NCI-H82 treated with DMSO at 0.1 percent for 48 hours (cell line): ENCODE results near the gene CCL19.

ENCODE experiments used
- DNase-seq: peaks from one replicate; lab custom pipeline; 2025; ENCODE audit not compliant: unreplicated experiment; lab: John Stamatoyannopoulos, UW

Gene CCL19

DNA sequence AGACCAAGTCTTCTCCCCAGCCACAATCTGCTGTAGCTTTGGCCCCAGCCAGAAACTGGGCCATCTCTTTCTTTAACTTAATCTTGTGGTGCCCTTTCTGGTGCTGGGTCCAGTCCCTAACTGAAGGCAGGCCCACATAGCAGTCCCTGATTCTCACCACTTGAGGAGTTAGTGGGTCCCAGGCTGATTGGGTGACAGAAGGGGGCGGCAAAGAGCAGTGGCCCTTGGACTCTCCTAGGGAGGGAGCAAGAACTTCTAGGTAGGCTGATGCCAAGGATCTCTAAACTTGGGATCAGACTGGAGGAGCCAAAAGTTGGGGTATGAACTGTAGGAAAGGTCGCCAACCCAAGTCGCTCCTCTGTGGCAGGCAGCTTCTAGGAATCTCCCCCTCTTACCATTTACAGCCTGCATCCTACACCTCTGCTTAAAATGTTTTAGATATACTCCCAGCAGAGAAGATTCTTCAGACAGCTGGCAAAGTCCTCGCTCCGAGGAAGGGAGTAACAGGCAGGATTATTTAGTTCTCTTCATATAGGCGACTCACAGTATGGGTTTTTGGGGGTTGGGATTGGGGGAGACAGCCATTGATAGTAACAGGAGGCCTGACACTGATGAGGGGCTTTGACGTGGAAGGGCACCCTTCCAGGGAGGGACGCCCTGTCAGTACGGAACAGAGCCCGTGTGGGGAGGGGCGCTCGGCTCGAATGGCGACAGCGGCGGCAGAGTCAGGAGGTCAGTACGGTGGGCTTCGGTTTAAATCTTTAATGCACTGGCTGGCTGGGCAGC is 26.6 kb downstream of the CCL19 start:
- peak; percentile 44 for DNase-seq

DNA sequence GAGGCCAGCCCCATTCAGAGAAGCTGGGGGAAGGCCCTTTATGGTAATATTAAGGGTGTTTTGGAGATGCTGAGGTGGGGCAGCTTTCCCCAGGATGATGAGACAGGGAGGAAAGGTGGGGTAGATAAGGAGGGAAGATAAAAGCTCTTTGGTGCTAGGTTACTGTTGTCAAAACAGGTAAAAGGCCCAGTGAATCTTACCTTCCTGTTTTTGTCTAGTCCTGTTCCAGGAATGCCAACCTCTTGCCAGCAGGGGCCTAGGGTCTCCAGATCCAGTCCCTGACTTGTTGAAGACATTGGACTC is 27.8 kb downstream of the CCL19 start:
- DNase-seq = no peak

DNA sequence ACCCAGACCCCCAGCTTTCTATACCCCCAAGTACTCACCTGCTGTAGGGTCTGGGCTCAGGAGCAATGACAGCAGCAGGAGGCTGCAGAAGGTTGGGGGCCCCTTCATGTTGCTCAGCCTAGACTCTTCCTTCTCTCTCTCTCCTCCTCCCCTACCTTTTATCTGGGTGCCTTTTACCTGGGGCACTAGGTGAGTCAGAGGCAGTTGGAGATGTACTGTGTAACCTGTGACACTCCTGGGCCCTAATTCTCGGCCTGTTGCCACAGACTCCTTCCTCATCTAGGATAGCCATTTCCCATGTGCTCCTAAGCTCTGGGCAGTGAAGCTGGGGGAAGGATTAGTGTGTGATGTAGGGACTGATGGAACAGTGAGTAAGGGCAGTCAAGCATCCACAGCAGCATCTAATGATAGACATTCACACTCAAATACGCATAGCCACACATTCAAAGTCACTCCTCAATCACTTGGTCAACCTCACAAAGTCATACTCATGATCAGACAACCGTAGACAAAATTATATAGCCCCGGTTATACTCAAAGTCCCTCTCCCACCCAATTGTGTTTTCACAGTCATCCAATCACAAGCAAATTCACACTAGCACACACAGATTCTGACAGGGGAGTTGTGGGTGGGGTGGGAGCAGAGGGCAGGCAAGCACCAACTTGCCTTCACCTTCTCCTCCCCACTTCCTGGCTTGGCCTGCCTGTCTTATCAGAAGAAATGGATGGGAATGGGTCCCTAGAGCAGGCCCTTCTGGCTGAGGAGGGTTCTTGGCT is 28.4 kb downstream of the CCL19 start, which contains the start of gene CCL27:
Gene CCL27, minus strand, starts transcription at position 132 of the 777 bp plus-strand sequence. Its CDS starts 24 bp downstream, at position 108.
- no peak for DNase-seq

DNA sequence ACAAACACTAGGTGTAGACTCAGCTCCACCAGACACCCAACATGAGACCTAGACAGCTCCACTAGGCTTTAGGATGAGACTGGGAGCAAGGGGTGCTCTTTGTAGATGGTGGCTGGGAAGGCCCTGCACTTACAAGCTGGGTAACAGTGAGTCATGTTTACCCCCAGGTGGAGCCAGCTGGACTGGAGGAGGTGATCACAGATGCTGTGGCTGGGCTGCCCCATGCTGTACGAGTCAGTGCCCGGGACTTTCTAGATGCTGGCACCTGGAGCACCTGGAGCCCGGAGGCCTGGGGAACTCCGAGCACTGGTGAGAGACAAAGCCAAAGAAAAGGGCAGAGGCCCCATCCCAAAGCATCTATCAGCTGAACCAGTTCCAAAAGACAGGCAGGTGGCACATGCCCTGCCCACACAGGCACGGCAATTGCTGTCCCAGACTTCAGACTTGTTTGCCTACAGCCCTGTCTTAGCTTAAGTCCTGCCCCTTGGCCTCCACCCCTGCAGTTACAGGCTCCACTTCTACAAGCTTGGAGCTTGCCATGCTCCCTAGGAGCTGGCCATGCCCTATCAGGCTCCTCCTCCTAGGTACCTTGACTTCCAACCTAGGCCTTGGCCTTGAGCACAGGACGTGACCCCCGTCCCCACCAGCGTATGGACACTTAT is 31.4 kb downstream of the CCL19 start:
- DNase-seq = no peak

DNA sequence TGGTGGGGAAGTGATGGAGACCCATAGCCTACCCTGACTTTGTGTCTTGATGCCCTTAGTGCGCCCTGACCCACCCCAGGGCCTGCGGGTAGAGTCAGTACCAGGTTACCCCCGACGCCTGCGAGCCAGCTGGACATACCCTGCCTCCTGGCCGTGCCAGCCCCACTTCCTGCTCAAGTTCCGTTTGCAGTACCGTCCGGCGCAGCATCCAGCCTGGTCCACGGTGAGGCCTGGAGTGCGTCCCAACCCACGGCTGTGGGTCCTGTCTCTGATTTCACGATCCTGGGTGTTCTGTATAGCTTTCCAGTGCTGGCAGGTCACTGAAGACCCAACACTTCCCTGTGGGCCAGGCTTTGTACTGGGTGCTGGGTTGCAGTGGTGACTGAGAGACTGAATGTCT is 32.6 kb downstream of the CCL19 start:
- no peak for DNase-seq

DNA sequence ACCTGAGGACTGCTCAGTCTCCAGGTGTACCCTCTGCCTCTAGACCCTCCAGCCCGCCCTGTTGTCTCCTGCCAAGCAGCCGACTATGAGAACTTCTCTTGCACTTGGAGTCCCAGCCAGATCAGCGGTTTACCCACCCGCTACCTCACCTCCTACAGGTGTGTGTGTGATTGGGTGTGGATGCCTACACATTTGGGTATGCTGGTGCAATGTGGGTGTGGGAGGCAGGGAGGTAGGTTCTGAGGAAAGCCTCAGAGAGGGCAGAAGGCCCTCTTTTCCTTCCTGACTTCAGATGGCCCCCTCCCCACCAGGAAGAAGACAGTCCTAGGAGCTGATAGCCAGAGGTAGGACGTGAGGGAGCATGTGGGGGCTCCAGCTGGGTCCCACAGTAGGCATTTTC is 34.1 kb downstream of the CCL19 start:
- no peak for DNase-seq

DNA sequence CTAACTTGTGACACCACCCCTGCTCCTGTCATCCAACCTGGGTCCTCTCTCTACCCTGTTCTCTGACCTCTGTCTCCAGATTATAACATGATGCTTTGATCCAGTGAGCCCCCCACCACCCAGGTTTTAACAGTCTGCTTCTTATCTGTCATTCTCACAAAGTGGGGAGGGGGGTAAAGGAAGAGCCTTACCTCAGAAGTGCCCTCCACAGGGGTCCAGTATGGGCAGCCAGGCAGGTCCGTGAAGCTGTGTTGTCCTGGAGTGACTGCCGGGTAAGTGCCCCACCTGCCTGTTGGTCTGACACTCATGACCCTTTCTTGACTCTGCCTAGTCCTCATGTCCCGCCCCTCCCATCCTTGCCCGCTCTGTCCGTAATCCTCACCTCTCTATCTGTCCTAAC is 35.7 kb downstream of the CCL19 start:
- DNase-seq = no peak

DNA sequence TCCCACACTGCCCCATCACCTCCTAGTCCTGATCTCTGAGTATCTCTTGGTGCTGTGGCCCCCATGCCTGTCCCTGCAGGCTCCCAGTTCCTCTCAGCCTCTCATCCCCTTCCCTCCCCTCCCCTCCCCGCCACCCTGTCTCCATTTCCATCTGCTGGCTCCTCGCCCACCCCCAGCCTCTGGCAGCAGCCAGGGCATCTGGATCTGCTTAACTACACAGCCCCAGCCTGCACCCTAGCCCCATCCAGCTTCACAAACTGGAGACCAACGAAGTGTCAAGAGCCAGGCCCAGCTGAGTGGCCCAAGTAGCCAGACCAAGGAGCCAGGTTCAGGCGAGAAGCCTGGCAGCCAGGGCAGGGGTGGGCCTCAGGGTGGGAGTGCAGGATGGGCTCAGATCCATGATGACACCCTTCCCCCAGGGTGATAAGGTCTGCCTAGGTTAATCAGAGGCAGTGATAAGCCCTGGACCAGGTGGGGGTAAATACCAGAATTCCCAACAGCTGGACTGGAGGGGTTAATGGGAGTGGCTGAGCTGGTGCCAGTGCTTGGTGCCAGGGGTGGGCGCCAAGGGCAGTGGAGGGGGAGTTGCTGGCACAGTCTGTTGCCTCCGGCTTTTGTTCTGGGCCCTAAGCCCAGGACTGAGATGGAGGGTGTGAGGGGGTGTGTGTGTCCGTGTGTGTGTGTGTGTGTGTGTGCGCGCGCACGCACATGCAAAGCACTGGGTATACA is 36.6 kb downstream of the CCL19 start:
- peak; percentile 57 for DNase-seq

DNA sequence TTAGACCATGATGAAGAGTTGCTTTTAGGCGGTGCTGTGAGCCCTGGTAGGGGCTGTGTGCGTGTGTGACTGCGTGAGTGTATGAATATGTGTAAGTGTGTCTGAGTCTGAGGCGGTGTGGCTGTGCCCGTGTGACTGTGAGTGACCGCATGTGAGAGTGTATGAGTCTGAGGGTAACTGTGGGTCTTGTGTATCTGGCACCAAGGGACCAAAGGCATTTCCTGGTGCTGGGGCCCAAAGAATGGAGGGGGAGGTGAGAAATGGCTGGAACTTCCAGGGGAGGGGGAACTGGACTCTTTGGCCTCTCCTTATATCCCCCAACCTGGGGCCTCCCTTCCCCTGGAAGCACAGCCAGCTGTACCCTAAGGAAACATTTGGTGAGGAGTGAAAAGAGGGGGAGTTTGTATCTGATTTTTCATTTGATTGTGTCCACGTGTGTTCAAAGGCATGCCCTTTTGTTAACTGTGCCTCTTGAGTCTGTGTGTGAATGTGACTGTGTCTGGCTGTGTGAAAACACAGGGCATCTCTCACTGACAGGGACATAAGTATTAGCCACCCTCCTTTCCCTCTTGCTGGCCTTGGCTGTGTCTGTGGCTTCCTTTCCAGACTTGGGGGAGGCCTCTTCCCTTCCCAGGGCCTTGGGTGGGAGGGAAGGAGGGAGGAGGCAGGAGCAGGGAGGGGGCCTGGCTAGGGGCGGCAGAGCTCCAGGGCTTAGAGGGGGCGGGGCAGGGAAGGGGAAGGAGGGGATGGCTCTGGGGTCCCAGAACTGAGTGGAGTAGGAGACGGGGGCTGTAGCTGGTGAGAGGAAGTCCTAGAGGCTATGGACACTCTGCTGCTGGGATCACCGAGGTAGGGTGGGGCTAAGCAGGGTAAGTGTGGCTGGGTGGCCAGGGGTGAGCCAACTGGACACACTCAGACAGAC is 37.7 kb downstream of the CCL19 start:
- peak; percentile 49 for DNase-seq

DNA sequence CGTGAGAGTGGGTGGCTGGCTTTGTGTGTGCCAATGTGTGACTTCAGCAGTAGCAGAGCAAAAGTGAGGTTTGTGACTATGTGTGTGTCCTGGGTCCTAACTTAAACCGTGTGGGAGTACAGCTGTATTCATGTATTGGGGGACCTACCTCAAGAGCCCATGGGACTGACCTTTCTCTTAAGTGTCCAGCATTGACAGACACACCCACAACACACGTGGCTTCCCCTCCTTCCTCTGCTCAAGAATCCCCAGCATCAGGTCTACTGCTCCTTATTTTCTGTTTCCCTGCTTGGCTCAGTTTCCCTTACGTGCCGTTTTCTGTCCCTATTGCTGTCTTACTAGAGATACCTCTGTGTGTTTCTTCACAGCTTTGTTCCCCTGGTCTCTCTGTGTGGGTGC is 38.5 kb downstream of the CCL19 start:
- no peak for DNase-seq

DNA sequence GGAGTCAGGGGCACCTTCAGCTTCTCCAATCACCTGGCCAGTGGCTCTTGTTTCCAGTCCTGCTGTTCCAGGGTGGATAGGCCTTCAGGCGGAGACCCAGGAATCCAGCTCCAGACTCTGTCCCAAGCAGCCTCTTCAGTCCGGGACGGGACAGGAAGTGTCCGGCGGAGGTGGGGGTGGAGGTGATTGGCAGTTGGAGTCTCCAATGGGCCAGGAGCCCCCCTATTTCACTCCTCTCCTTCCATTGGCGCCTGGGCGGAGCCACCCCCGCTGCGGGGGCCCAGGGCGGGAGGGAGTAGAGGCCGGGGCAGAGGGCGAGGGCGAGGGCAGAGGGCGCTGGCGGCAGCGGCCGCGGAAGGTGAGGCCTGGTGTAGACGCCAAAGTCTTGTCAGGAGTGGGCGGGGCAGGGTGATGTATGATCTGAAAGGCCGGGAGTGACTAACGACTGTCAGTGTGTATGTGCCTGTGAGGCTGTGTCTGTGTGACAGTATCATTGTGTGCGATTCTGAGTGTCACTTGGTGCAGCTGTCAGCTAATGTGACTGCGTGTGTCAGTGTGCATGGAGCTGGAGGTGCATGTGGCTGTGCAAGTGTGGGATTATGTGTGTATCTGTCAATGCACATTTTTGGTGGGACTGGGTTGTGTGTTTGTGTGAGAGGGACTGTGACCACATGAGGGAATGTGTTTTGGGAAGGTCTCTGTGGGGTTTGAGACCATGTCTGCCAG is 39.0 kb downstream of the CCL19 start, which contains the start of gene IL11RA:
Gene IL11RA, plus strand, starts transcription at position 310 of the 726 bp plus-strand sequence. CDS start 3,033 bp downstream, outside the sequence.
- no peak for DNase-seq

DNA sequence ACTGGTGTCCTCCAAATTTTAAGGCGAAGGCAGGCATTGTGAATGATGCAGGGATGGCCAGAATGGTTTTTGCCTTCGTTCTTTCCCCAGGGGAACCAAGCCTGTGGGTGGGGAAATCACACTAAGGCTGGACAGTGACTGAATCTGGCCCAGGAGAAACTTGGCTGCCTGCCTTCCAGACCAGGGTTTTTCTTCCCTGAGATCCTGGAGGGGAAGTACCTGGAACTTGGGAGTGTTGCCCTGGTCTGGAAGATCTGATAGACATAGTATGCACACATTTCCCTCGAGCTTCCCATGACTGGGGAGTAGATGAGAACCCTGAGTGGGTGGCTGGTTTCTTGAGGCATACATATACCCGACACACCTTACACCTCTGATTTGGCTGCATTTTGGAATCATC is 39.8 kb downstream of the CCL19 start:
- DNase-seq = no peak

DNA sequence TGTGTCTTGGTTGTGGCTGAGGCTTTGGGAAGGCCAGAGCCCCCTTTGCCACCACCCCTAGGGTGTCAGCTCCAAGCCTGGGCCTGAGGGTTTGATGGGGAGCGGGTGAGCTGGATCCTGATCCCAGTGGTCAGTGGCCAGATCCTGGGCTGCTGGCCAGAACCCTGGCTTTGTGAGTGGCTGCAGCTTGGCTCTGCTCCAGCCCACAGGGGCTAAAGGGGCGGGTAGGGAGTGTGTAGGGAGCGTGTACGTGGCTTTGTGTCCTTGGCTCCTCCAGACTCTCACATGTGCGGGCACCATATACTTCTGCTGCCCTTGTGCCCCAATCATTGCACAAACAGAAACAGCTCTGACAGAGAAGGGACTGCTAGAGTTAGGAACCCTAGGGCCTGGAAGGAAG is 40.3 kb downstream of the CCL19 start:
- DNase-seq = no peak

DNA sequence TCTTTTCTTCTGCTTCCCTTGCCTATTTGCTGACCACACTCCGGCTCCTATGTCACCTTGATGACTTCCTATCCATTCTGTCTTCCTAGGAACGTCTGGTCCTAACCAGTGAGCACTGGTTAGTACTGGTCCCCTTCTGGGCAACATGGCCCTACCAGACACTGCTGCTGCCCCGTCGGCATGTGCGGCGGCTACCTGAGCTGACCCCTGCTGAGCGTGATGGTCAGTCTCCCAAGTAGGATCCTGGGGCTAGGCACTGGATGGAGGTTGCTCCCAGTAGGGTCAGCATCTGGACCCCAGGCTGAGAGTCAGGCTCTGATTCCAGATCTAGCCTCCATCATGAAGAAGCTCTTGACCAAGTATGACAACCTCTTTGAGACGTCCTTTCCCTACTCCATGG is 42.4 kb downstream of the CCL19 start:
- DNase-seq = no peak

DNA sequence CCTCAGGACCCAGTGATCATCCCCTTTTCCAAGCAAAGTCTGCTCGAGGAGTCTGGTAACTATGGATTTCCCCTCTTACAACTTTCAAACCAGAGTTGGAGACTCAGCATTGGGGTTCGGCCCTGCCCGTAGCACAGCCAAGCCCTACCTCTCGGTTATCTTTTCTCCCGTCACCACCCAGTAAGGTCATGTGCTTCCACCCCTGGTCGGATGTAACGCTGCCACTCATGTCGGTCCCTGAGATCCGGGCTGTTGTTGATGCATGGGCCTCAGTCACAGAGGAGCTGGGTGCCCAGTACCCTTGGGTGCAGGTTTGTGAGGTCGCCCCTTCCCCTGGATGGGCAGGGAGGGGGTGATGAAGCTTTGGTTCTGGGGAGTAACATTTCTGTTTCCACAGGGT is 43.4 kb downstream of the CCL19 start:
- DNase-seq = no peak

DNA sequence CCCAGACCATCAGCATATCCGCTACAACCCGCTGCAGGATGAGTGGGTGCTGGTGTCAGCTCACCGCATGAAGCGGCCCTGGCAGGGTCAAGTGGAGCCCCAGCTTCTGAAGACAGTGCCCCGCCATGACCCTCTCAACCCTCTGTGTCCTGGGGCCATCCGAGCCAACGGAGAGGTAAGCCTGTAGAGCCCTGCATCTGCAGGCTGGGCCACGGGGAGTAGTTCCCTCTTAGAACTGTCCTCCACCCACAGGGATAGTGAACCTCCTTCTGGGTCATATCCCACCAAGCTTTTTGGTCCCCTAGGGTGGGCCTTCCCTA is 44.0 kb downstream of the CCL19 start:
- DNase-seq = no peak

DNA sequence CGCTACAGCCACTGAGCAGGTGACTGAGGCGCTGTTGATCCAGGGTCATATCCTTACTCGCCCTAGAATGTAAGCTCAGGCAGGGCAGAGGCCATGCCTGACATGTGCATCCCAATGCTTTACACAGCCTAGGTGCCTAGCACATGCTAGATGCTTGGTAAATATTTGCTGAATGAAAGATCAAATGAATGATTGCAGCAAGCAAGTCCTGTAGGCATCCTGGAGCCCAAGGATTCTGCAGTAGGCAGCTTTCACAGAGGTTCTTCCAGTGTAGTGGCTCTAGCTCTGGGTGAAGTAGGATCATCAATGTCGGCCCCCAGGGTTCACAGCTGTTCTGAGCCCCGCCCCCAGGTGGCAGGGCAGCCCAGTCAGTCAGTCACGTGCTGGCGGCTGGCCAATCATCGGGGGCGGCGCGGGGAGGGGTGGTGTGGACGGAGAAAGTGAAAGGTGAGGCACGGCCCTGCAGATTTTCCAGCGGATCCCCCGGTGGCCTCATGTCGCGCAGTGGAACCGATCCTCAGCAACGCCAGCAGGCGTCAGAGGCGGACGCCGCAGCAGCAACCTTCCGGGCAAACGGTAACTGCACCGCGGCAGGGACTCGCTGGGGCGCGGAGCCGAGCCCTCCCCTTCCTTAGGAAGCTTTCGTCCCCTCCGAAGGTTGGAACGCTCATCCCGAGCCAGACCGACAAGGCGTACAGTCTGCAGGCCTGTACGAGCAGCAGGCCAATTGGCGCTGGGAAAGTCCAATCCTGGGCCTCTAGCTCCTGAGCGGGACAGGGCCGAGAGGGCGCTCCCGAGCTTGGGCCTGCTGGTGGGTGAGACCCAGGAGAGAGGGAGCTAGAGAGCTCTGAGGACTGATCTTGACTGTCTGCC is 44.6 kb downstream of the CCL19 start, which contains the start of gene GALT:
Gene GALT, plus strand, starts transcription at position 465 of the 873 bp plus-strand sequence. Its CDS starts 30 bp downstream, at position 495.
- peak; percentile 67 for DNase-seq

DNA sequence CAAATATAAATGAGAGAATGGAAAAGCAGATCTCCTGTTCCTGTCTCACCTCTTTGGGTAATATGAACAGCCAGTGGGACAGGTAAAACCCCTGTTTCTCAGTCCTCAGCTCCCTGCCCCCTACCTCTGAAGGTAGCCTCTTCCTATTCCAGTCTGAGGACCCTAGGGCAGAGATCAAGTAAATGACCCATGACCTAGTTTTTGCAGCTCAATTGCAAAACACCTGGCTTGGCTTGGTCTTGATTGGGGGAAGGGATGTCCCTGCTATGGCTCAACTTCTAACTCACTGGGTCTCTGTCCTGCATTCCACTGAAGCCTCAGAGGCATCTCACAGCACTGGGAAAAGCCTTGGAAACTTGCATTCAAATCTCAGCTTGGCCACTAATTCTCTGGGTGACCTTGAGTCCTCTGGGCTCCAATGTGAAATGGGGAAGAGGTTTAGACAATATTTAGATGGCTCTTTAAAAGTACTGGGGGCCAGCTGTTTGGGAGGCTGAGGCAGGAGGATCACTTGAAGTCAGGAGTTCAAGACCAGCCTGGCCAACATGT is 46.2 kb downstream of the CCL19 start:
- no peak for DNase-seq
